Measurements from ENCODE around the gene HEATR1. TPM values are rescaled to one million over a fixed set of nuclear protein-coding genes. Genes with fewer than 3 reads are reported as not detected.

HEATR1 gene, protein sequence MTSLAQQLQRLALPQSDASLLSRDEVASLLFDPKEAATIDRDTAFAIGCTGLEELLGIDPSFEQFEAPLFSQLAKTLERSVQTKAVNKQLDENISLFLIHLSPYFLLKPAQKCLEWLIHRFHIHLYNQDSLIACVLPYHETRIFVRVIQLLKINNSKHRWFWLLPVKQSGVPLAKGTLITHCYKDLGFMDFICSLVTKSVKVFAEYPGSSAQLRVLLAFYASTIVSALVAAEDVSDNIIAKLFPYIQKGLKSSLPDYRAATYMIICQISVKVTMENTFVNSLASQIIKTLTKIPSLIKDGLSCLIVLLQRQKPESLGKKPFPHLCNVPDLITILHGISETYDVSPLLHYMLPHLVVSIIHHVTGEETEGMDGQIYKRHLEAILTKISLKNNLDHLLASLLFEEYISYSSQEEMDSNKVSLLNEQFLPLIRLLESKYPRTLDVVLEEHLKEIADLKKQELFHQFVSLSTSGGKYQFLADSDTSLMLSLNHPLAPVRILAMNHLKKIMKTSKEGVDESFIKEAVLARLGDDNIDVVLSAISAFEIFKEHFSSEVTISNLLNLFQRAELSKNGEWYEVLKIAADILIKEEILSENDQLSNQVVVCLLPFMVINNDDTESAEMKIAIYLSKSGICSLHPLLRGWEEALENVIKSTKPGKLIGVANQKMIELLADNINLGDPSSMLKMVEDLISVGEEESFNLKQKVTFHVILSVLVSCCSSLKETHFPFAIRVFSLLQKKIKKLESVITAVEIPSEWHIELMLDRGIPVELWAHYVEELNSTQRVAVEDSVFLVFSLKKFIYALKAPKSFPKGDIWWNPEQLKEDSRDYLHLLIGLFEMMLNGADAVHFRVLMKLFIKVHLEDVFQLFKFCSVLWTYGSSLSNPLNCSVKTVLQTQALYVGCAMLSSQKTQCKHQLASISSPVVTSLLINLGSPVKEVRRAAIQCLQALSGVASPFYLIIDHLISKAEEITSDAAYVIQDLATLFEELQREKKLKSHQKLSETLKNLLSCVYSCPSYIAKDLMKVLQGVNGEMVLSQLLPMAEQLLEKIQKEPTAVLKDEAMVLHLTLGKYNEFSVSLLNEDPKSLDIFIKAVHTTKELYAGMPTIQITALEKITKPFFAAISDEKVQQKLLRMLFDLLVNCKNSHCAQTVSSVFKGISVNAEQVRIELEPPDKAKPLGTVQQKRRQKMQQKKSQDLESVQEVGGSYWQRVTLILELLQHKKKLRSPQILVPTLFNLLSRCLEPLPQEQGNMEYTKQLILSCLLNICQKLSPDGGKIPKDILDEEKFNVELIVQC (N-terminal part only)
- 23.7 to 35.1 TPM (median 30.6 TPM) in 5 replicates for total RNA-seq (2022; extraction: Qiagen RNA extraction; ENCODE audit: low read depth)

DNA sequence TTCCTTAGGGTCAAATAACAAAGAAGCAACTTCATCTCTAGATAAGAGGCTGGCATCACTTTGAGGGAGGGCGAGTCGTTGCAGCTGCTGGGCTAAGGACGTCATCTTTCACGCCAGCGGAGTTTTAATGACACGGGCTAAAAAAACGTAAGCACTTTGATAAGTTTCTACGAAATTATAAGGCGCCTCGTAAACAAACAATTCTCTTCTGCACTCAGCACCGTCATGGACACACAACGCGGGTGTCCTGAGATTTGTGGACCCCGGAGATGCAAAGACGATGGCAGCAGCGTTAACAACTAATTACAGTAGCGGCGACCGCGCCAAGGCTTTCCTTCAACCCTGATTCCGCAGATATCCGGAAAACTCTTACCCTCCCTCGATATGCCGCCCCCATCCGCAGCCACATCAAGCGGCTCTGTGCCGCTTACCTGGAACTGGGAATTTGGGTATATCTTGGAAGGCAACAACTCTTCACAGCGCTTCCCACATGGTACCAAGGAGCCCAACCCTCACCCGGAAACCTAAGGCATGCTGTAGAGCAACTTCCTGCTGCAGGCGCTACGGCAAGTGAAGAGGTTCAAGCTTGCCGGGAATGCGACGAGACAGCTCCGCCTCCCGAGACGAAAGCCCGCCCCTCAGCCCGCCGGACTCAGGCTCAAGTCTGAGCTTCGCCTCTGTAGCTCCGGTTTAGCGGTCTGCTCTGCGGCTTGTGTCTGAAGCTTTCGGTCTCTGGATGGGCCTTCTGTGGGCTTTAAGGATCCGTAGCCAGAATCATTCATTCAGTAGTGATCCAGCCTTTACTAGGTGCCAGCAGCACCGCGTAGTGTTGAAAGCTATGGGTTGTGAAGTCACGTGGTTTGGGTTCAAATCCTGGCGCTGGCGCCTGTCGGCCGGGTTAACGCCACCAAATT, at the start of gene HEATR1:
HEATR1 (minus strand) TSS at position 526 of the 914 bp plus-strand sequence; CDS start at position 105, 421 bp downstream.

DNA sequence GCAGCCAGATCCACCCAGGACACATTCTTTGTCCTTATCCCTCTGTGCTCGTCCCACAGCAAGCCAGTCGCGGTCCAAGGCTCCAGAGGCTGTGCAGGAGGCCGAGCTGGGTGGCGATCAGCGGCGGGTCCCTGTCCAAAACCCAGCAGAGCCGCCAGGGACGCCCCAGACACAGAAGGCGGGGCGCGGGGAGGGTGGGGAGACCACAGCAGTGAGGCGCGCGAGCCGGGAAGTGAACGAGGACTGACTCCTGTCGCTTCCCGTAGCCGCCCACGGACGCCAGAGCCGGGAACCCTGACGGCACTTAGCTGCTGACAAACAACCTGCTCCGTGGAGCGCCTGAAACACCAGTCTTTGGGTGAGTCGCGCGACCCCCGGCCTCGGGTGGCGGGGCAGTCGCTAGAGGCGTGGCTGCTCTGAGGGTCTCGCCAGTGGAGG, 80.6 kb downstream of the HEATR1 start, which contains the start of gene LGALS8:
LGALS8 (plus strand) TSS at position 279 of the 438 bp plus-strand sequence. CDS start 2,089 bp downstream, outside the sequence.

Other genes starting within 250 kb of the HEATR1 start
- gene EDARADD, start 210.2 kb downstream of the HEATR1 start, total RNA-seq (2022; extraction: Qiagen RNA extraction; ENCODE audit: low read depth): 2.7 to 3.2 TPM (median 3.1 TPM) in 5 replicates
- 34.6 to 49.1 TPM (median 37.7 TPM) in 5 replicates for gene LGALS8, start 80.5 kb downstream of the HEATR1 start, total RNA-seq (2022; extraction: Qiagen RNA extraction; ENCODE audit: low read depth)
- gene ACTN2, start 82.0 kb upstream of the HEATR1 start, total RNA-seq (2022; extraction: Qiagen RNA extraction; ENCODE audit: low read depth): 0.01 to 0.10 TPM (median 0.09 TPM) in 3 of 5 replicates, not detected in the others
- gene MTR, start 190.8 kb upstream of the HEATR1 start, total RNA-seq (2022; extraction: Qiagen RNA extraction; ENCODE audit: low read depth): 5.7 to 8.1 TPM (median 7.6 TPM) in 5 replicates

Data from A549 treated with DMSO at 1 μM for 4 hours (cell line).